ENCODE data around the gene AEN.

The AEN gene

GRCh38 chr15:88620995-88621772 lies at the start of gene AEN:
TSS of gene AEN (plus strand) at chr15:88621340. CDS start at chr15:88626210, 4,870 bp downstream.
- peak; percentile 96 for DNase-seq (ENCODE audit: low read depth, low spot score)
- no peaks in the 10 kb centered on the region for H3K27me3 ChIP-seq (ENCODE audit: insufficient read depth, insufficient read length)
- H3K4me1 ChIP-seq (ENCODE audit: insufficient read depth, insufficient read length), result peaks cover 11% of the 10 kb centered on the region
- peak within 1 kb of the TSS; percentile 92 for H3K9ac ChIP-seq (ENCODE audit: insufficient read length, low read depth)
- no peaks in the 10 kb centered on the region for H3K9me3 ChIP-seq (ENCODE audit: insufficient read depth, low read length)
- peak within 1 kb of the TSS; percentile 70 for H3K4me3 ChIP-seq (ENCODE audit: insufficient read length, low read depth)
- H3K36me3 ChIP-seq (ENCODE audit: insufficient read depth, insufficient read length, low read length), result peaks cover 45% of the 10 kb centered on the region
- no peak for TF ChIP-seq ZNF274 (IDR thresholded peaks at IDR 0.05; ENCODE audit: low read depth, low read length)
- no peak for TF ChIP-seq YY1 (IDR thresholded peaks at IDR 0.05; ENCODE audit: insufficient read depth, insufficient read length)
- TF ChIP-seq SUZ12 (IDR thresholded peaks at IDR 0.05; ENCODE audit: extremely low read depth, insufficient read depth, insufficient read length), result no peak

GRCh38 chr15:88571852-88572259 lies 49.3 kb upstream of the AEN start:
- Histone ChIP-seq H3K9me3 (ENCODE audit: insufficient read depth, low read length) (no peaks in the 10 kb centered on the region), H3K4me3 (ENCODE audit: insufficient read length, low read depth) (no peak overlapping the region), H3K27me3 (ENCODE audit: insufficient read depth, insufficient read length) (peaks cover 3% of the 10 kb centered on the region), H3K36me3 (ENCODE audit: insufficient read depth, insufficient read length, low read length) (no peaks in the 10 kb centered on the region), H3K4me1 (ENCODE audit: insufficient read depth, insufficient read length) (no peaks in the 10 kb centered on the region), H3K9ac (ENCODE audit: insufficient read length, low read depth) (no peak overlapping the region)
- TF ChIP-seq ZNF274 (IDR thresholded peaks at IDR 0.05; ENCODE audit: low read depth, low read length) (no peak), YY1 (IDR thresholded peaks at IDR 0.05; ENCODE audit: insufficient read depth, insufficient read length) (no peak), SUZ12 (IDR thresholded peaks at IDR 0.05; ENCODE audit: extremely low read depth, insufficient read depth, insufficient read length) (no peak)
- no peak for DNase-seq (ENCODE audit: low read depth, low spot score)

GRCh38 chr15:88574077-88574476 lies 47.1 kb upstream of the AEN start:
- Histone ChIP-seq H3K27me3 (ENCODE audit: insufficient read depth, insufficient read length) (no peaks in the 10 kb centered on the region), H3K9me3 (ENCODE audit: insufficient read depth, low read length) (no peaks in the 10 kb centered on the region), H3K4me3 (ENCODE audit: insufficient read length, low read depth) (no peak overlapping the region), H3K36me3 (ENCODE audit: insufficient read depth, insufficient read length, low read length) (no peaks in the 10 kb centered on the region), H3K4me1 (ENCODE audit: insufficient read depth, insufficient read length) (no peaks in the 10 kb centered on the region), H3K9ac (ENCODE audit: insufficient read length, low read depth) (no peak overlapping the region)
- no peak for TF ChIP-seq SUZ12 (IDR thresholded peaks at IDR 0.05; ENCODE audit: extremely low read depth, insufficient read depth, insufficient read length)
- no peak for TF ChIP-seq ZNF274 (IDR thresholded peaks at IDR 0.05; ENCODE audit: low read depth, low read length)
- DNase-seq (ENCODE audit: low read depth, low spot score), result no peak

- TF ChIP-seq ZNF274 (IDR thresholded peaks at IDR 0.05; ENCODE audit: low read depth, low read length) (no peak), SUZ12 (IDR thresholded peaks at IDR 0.05; ENCODE audit: extremely low read depth, insufficient read depth, insufficient read length) (no peak), YY1 (IDR thresholded peaks at IDR 0.05; ENCODE audit: insufficient read depth, insufficient read length) (no peak)
- no peaks in the 10 kb centered on the region for H3K9me3 ChIP-seq (ENCODE audit: insufficient read depth, low read length)
- no peak for DNase-seq (ENCODE audit: low read depth, low spot score)
Measured at GRCh38 chr15:88574655-88575054, 46.5 kb upstream of the AEN start.

GRCh38 chr15:88579322-88579721 lies 41.8 kb upstream of the AEN start:
- Histone ChIP-seq H3K27me3 (ENCODE audit: insufficient read depth, insufficient read length) (no peaks in the 10 kb centered on the region), H3K4me3 (ENCODE audit: insufficient read length, low read depth) (no peak overlapping the region), H3K9me3 (ENCODE audit: insufficient read depth, low read length) (no peaks in the 10 kb centered on the region), H3K4me1 (ENCODE audit: insufficient read depth, insufficient read length) (no peaks in the 10 kb centered on the region), H3K9ac (ENCODE audit: insufficient read length, low read depth) (no peak overlapping the region), H3K36me3 (ENCODE audit: insufficient read depth, insufficient read length, low read length) (no peaks in the 10 kb centered on the region)
- TF ChIP-seq SUZ12 (IDR thresholded peaks at IDR 0.05; ENCODE audit: extremely low read depth, insufficient read depth, insufficient read length), result no peak
- no peak for TF ChIP-seq ZNF274 (IDR thresholded peaks at IDR 0.05; ENCODE audit: low read depth, low read length)
- TF ChIP-seq YY1 (IDR thresholded peaks at IDR 0.05; ENCODE audit: insufficient read depth, insufficient read length), result no peak
- DNase-seq (ENCODE audit: low read depth, low spot score), result no peak

More at GRCh38 chr15:88574655-88575054, 46.5 kb upstream of the AEN start:
- no peak overlapping the region for H3K9ac ChIP-seq (ENCODE audit: insufficient read length, low read depth)
- H3K4me3 ChIP-seq (ENCODE audit: insufficient read length, low read depth), result no peak overlapping the region
- H3K36me3 ChIP-seq (ENCODE audit: insufficient read depth, insufficient read length, low read length), result no peaks in the 10 kb centered on the region
- H3K27me3 ChIP-seq (ENCODE audit: insufficient read depth, insufficient read length), result no peaks in the 10 kb centered on the region
- H3K4me1 ChIP-seq (ENCODE audit: insufficient read depth, insufficient read length), result no peaks in the 10 kb centered on the region

- H3K9ac ChIP-seq (ENCODE audit: insufficient read length, low read depth), result no peak overlapping the region
Measured at GRCh38 chr15:88580532-88580931, 40.6 kb upstream of the AEN start.

GRCh38 chr15:88586401-88587162 lies 34.6 kb upstream of the AEN start:
- Histone ChIP-seq H3K27me3 (ENCODE audit: insufficient read depth, insufficient read length) (no peaks in the 10 kb centered on the region), H3K9me3 (ENCODE audit: insufficient read depth, low read length) (no peaks in the 10 kb centered on the region), H3K4me1 (ENCODE audit: insufficient read depth, insufficient read length) (no peaks in the 10 kb centered on the region), H3K9ac (ENCODE audit: insufficient read length, low read depth) (no peak overlapping the region), H3K4me3 (ENCODE audit: insufficient read length, low read depth) (no peak overlapping the region), H3K36me3 (ENCODE audit: insufficient read depth, insufficient read length, low read length) (no peaks in the 10 kb centered on the region)
- DNase-seq (ENCODE audit: low read depth, low spot score), result no peak
- no peak for TF ChIP-seq ZNF274 (IDR thresholded peaks at IDR 0.05; ENCODE audit: low read depth, low read length)

More at GRCh38 chr15:88580532-88580931, 40.6 kb upstream of the AEN start:
- no peaks in the 10 kb centered on the region for H3K27me3 ChIP-seq (ENCODE audit: insufficient read depth, insufficient read length)
- H3K9me3 ChIP-seq (ENCODE audit: insufficient read depth, low read length), result no peaks in the 10 kb centered on the region
- TF ChIP-seq YY1 (IDR thresholded peaks at IDR 0.05; ENCODE audit: insufficient read depth, insufficient read length) (no peak), SUZ12 (IDR thresholded peaks at IDR 0.05; ENCODE audit: extremely low read depth, insufficient read depth, insufficient read length) (no peak), ZNF274 (IDR thresholded peaks at IDR 0.05; ENCODE audit: low read depth, low read length) (no peak)
- DNase-seq (ENCODE audit: low read depth, low spot score), result no peak
- H3K4me1 ChIP-seq (ENCODE audit: insufficient read depth, insufficient read length), result no peaks in the 10 kb centered on the region
- H3K4me3 ChIP-seq (ENCODE audit: insufficient read length, low read depth), result no peak overlapping the region
- no peaks in the 10 kb centered on the region for H3K36me3 ChIP-seq (ENCODE audit: insufficient read depth, insufficient read length, low read length)

Data from NT2/D1 (cell line).